Right lung (tissue), 5 donors: ENCODE measurements around the gene SF3B2. TPM values are rescaled to one million over a fixed set of nuclear protein-coding genes. Genes with fewer than 3 reads are reported as not detected.
"Not testable (repeated sequence)": the region's sequence is repeated elsewhere in the genome, so short reads cannot be mapped to it uniquely, and the experiment has no call there.

ENCODE experiments used
- DNase-seq, 2 donors: peaks; one replicate each; pipeline ENCODE4 v3.0.0-alpha.2; 2013
- polyA plus RNA-seq, 5 donors: library from polyadenylated mRNA; unstranded; fragments of 120-200 nt; gene quantifications; one replicate each; pipeline versions ENCODE4 v1.2.1 to v1.2.3, GENCODE V29; 2013; ENCODE audit warnings: inconsistent platforms in 1 of 5, low replicate concordance in 1 of 5; ENCODE audit not compliant: insufficient read length in 5 of 5, insufficient read depth in 1 of 5

The SF3B2 gene
- polyA plus RNA-seq, 5 donors = 168 to 227 (median 205) TPM

GRCh38 chr11:66015936-66016792 lies 36.0 kb upstream of the SF3B2 start:
- no peak for DNase-seq

- no peak for DNase-seq
These were observed 35.4 kb upstream of the SF3B2 start for GRCh38 chr11:66016793-66017177.

GRCh38 chr11:66017321-66017720 lies 34.8 kb upstream of the SF3B2 start:
- DNase-seq = no peak

DNA sequence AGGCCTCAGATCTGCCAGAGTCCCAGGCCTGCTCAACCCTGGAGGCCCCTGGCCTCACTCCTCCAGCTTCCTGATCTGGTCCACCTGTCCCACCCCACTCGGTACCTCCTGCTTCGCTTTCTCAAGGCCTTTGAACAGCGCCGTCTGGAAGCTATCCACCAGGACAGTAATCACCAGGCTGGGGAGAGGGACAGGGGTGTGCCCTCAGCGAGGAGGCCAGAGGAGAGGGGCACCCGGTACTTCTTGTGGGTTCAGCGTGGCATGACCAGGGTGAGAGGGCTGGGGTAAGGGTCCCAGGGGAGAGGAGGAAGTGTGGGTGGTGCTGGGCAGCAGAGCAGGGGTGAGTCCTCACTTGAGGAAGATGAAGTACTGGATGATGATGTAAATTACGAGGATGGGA lies 32.0 kb upstream of the SF3B2 start:
- no peak for DNase-seq

DNA sequence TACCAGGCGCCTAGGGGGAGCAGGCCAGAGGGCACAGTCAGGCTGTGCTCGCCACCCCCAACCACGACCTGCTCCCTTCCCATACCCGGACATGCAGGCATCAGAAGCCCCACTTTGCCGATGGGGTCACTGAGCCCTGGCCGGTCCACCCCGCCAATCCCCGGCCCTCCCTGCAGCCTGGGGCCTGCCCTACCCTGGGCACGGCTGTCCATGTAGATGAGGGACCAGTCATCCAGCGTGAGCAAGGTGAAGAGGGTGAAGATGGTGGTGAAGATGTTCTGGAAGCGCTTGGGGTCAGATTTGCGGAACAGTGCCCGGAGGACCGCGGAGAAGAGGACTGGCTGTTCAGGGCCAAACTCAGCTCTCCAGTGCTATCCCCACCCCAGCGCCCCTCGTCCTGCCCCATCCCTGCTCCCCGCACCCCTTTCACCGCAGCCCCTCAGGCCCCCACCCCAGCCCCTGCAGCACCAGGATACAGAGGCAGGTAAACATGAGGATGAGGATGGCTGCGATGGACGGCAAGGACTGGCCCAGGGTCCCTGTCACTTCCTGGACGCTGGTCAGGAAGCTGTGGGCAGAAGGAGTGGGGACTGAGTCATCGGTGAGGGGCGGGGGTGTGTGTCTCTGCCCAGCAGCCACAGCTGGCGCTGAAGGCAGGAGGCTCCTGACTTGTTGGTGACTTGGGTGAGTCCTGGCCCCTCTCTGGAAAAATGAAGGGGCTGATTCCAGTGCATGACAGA lies 31.4 kb upstream of the SF3B2 start:
- no peak for DNase-seq

DNA sequence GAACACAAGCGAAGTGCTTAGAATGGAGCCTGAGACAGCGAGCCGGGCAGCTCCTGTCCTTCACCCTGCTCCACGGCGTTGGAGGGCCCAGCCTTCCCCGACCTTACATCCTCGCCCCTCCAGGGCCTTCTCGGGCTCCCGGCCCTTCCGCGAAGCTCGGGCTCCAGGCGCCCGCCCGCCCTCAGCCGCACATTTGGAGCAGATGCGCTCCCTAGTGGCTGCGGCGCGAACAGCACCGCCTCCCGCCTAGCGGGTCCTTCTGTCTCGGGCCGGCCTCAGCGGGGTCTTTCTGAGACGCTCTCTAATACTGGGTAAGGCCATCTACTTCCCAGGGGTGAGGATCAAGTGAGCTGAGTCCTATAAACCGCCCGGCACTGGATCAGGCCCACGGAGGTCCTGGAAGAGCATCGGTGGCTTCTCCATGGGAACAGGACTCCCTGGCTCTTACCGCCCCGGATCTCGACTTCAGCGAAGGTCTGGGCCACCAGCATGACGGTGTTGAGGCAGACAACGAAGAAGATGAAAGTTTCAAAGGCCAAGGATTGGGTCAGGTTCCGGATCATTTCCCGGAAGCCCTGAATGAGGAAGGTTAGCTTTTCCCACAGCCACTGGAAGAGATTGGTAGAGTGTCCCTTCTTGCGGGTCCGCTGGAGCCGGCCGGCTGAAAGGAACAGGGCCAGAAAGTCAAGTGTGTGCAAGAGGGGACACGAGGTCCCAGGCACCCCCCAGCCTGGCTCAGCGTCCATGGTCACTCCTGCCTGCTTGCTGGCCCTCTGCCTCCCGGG lies 29.6 kb upstream of the SF3B2 start:
- DNase-seq = peak; percentile 28 to 36

DNA sequence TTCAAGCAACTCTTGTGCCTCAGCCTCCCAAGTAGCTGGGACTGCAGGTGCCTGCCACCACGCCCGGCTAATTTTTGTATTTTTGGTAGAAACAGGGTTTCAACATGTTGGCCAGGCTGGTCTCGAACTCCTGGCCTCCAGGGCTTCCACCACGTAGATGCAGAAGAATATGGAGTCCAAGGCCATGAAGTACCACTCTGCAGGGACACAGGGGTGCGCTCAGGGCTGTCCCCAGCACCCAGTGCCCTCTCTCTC lies 29.1 kb upstream of the SF3B2 start:
- not testable (repeated sequence) for DNase-seq

- DNase-seq = no peak
These were observed 26.1 kb upstream of the SF3B2 start, which contains the start of gene CATSPER1 for GRCh38 chr11:66026017-66026529. CATSPER1 (minus strand) TSS chr11:66026479; CDS start chr11:66026379, 100 bp downstream.

DNA sequence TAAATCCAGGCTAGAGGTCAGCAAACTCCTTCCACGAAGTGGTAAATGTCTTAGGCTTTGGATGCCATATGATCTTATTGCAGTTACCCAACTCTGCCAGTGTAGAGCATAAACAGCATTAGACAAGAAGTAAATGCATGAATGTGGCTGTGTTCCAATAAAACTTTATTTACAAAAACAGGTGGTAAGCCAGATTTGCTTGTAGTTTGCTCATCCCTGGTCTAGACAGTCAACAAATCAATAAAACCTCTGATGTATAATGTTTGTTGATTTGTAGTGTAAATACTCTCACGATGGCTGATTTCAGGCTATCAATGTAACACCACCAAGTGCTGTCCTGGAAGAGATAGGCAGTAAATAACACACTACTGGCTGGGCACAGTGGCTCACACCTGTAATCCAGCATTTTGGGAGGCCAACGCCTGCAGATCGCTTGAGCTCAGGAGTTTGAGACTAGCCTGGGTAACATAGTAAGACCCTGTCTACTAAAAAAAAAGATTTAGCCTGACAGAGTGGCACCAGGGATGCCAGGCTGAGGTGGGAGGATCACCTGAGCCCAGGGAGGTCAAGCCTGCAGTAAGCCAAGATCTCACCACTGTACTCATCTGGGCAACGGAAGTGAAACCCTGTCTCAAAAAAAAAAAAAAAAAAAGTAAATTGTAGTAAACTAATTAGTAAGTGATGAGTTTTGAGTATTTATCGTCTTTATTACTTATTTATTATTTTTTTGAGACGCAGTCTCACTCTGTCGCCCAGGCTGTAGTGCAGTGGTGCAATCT lies 19.0 kb upstream of the SF3B2 start:
- DNase-seq = no peak

- DNase-seq = no peak
These were observed 16.4 kb upstream of the SF3B2 start for GRCh38 chr11:66035653-66036333.

DNA sequence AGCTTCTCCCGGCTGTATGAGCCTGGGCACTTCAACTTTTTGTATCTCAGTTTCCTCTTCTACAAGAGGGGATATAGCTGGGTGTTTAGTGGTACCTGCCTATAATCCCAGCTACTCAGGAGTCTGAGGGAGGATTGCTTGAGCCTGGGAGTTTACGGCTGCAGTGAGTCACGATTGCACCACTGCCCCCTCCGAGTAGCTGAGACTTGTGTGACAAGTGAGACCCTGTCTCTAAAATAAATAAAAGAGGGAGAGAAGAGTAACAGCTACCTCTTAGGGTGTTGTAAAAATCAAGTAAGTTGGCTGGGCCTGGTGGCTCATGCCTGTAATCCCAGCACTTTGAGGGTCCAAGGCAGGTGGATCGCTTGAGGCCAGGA lies 15.8 kb upstream of the SF3B2 start:
- no peak for DNase-seq

- no peak for DNase-seq
These were observed 14.8 kb upstream of the SF3B2 start for GRCh38 chr11:66037327-66037726.

DNA sequence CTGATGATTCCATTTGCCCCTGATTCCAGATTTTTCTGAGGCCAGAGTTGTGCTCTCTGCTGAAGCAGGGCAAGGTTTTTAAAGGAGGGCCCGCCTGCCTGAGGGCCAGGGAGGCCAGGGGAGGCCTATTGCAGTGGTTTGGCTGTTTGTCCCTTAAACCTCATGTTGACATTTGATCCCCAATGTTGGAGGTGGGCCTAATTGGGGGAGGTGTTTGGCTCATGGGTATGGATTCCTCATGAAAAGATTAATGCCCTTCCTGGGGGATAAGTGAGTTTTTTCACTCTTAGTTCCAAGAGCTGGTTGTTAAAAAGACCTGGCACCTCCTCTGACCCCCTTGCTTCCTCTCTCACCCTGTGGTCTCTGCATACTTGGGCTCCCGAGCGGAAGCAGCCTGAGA lies 12.4 kb upstream of the SF3B2 start:
- DNase-seq = no peak

GRCh38 chr11:66042227-66042995 lies 9.8 kb upstream of the SF3B2 start:
- no peak for DNase-seq

DNA sequence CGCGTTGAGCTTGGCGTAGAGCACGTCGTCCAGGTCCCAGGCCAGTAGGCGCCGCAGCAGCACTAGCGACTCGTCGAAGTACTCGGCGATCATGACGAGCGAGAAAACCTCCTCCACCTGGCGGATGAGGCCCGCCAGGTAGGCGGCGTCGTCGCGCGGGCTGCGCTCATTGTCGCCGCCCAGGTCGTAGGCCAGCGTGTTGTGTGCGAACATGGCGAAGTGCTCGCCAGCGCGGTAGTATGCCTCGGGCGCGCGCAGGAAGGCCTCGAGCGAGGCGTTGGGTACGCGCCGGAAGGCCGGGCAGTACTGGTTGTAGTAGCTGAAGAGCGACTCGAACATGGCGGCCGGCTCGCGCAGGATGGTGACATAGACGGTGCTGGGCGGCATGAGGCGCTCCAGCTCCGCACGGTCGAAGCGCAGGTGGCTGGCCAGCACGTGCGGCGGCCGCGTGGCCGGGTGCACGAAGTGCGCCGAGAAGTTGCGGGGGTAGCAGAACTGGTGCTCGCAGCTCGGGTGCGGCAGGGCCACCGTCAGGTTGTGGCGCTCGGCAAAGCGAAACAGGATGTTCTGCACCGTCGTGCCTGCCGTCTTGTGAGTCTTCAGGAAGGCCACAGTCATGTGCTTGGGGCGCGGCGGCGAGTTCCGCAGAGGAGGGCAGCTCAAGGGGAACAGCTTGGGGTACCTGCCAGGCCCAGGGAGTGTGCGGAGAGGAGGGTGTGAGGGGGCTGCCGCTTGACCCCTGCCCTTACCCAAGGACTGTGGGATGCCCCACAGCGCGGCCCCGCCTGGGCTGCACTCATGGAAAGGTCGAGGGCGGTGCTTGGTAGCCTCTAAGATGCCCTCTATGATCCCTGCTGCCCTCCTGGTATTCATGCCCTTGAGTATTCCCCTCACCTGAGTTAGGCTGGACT lies 8.9 kb upstream of the SF3B2 start:
- no peak for DNase-seq

- DNase-seq = no peak
These were observed 7.4 kb upstream of the SF3B2 start for GRCh38 chr11:66044757-66045156.

- peak; percentile 39 to 52 for DNase-seq
These were observed 7.0 kb upstream of the SF3B2 start for GRCh38 chr11:66045177-66045639.

DNA sequence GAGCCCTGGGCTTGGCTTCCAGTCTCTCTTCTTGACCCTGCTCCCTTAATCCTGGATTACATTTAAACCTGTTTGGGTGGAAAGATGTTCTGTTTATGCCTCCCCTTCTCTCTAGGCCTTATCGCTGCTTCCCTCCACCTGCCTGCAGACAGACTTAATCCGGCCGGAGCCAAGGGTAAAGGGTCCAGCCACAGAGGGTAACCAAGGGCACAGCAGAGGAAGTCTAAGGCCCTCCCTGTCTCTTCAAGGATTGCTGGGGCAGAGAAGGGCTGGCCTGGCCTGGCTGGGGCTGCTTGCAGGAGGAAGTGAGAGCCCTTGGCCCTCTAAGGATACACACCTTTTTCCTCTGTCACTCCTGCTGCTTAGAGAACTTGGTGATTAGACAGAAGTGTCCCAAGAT lies 5.3 kb upstream of the SF3B2 start:
- no peak for DNase-seq
